Measurements from ENCODE around the gene OR2F2. TPM values are rescaled to one million over a fixed set of nuclear protein-coding genes. Genes with fewer than 3 reads are reported as not detected.

The OR2F2 gene
- total and polyA plus RNA-seq, 5 donors from 2014 or later, result not detected

GRCh38 chr7:143973870-143974416 is 38.9 kb downstream of the OR2F2 start:
- no peaks in the 10 kb centered on the region for H3K36me3 ChIP-seq (ENCODE audit: control insufficient read depth, insufficient read depth, low read length)
- Mint-ChIP-seq H3K27ac (no peak overlapping the region), H3K36me3 (no peaks in the 10 kb centered on the region), H3K4me3 (no peak overlapping the region), H3K9me3 (peaks cover 0 to 3% (median 0%) of the 10 kb centered on the region in 7 donors), H3K27me3 (peaks cover 16% of the 10 kb centered on the region), H3K4me1 (no peaks in the 10 kb centered on the region)
- H3K27ac ChIP-seq (ENCODE audit: insufficient read depth, low read length, poor library complexity, severe bottlenecking), result no peak overlapping the region
- no peaks in the 10 kb centered on the region for H3K9me3 ChIP-seq (ENCODE audit: control insufficient read depth in 2 of 2, low read length in 2 of 2)
- peaks cover 3% of the 10 kb centered on the region for H3K4me1 ChIP-seq (ENCODE audit: control insufficient read depth, insufficient read depth, low read length, poor library complexity, severe bottlenecking)
- ATAC-seq (ENCODE audit: low read depth in 2 of 2) (no peak), DNase-seq (no peak)
- H3K27me3 ChIP-seq (ENCODE audit: control insufficient read depth, insufficient read depth, low read length), result peaks cover 8% of the 10 kb centered on the region
- H3K4me3 ChIP-seq (ENCODE audit: low read depth, low read length), result no peak overlapping the region

- ATAC-seq (ENCODE audit: low read depth in 2 of 2) (no peak), DNase-seq (no peak)
- no peaks in the 10 kb centered on the region for H3K4me1 Mint-ChIP-seq
- peaks cover 16% of the 10 kb centered on the region for H3K27me3 Mint-ChIP-seq
- H3K9me3 ChIP-seq (ENCODE audit: control insufficient read depth in 2 of 2, low read length in 2 of 2), result no peaks in the 10 kb centered on the region
- H3K27ac ChIP-seq (ENCODE audit: insufficient read depth, low read length, poor library complexity, severe bottlenecking), result no peak overlapping the region
- H3K36me3 Mint-ChIP-seq, result no peaks in the 10 kb centered on the region
- H3K9me3 Mint-ChIP-seq, result peaks cover 0 to 3% (median 0%) of the 10 kb centered on the region in 7 donors
- no peaks in the 10 kb centered on the region for H3K36me3 ChIP-seq (ENCODE audit: control insufficient read depth, insufficient read depth, low read length)
- H3K27me3 ChIP-seq (ENCODE audit: control insufficient read depth, insufficient read depth, low read length), result peaks cover 8% of the 10 kb centered on the region
- H3K4me1 ChIP-seq (ENCODE audit: control insufficient read depth, insufficient read depth, low read length, poor library complexity, severe bottlenecking), result peaks cover 3% of the 10 kb centered on the region
- H3K4me3 ChIP-seq (ENCODE audit: low read depth, low read length), result no peak overlapping the region
- no peak overlapping the region for H3K27ac Mint-ChIP-seq
- H3K4me3 Mint-ChIP-seq, result no peak overlapping the region
These were observed 39.4 kb downstream of the OR2F2 start for GRCh38 chr7:143974459-143974858.

- H3K36me3 Mint-ChIP-seq, result no peaks in the 10 kb centered on the region
- Histone ChIP-seq H3K4me3 (ENCODE audit: low read depth, low read length) (no peak overlapping the region), H3K27ac (ENCODE audit: insufficient read depth, low read length, poor library complexity, severe bottlenecking) (no peak overlapping the region), H3K27me3 (ENCODE audit: control insufficient read depth, insufficient read depth, low read length) (peaks cover 8% of the 10 kb centered on the region), H3K4me1 (ENCODE audit: control insufficient read depth, insufficient read depth, low read length, poor library complexity, severe bottlenecking) (peaks cover 3% of the 10 kb centered on the region), H3K9me3 (ENCODE audit: control insufficient read depth in 2 of 2, low read length in 2 of 2) (no peaks in the 10 kb centered on the region), H3K36me3 (ENCODE audit: control insufficient read depth, insufficient read depth, low read length) (no peaks in the 10 kb centered on the region)
- ATAC-seq (ENCODE audit: low read depth in 2 of 2), result no peak
- H3K9me3 Mint-ChIP-seq, result peaks cover 0 to 3% (median 0%) of the 10 kb centered on the region in 7 donors
- H3K4me1 Mint-ChIP-seq, result no peaks in the 10 kb centered on the region
- DNase-seq, result no peak
- no peak overlapping the region for H3K27ac Mint-ChIP-seq
- peaks cover 16% of the 10 kb centered on the region for H3K27me3 Mint-ChIP-seq
- H3K4me3 Mint-ChIP-seq, result no peak overlapping the region
These were observed 40.6 kb downstream of the OR2F2 start for GRCh38 chr7:143975617-143976016.

- no peaks in the 10 kb centered on the region for H3K27me3 Mint-ChIP-seq
These were observed 43.6 kb downstream of the OR2F2 start for GRCh38 chr7:143978585-143978984.

GRCh38 chr7:143979359-143979758 is 44.3 kb downstream of the OR2F2 start:
- DNase-seq (no peak), ATAC-seq (ENCODE audit: low read depth in 2 of 2) (no peak)
- Histone ChIP-seq H3K27ac (ENCODE audit: insufficient read depth, low read length, poor library complexity, severe bottlenecking) (no peak overlapping the region), H3K4me1 (ENCODE audit: control insufficient read depth, insufficient read depth, low read length, poor library complexity, severe bottlenecking) (no peaks in the 10 kb centered on the region), H3K36me3 (ENCODE audit: control insufficient read depth, insufficient read depth, low read length) (no peaks in the 10 kb centered on the region), H3K27me3 (ENCODE audit: control insufficient read depth, insufficient read depth, low read length) (peaks cover 8% of the 10 kb centered on the region), H3K9me3 (ENCODE audit: control insufficient read depth in 2 of 2, low read length in 2 of 2) (no peaks in the 10 kb centered on the region), H3K4me3 (ENCODE audit: low read depth, low read length) (no peak overlapping the region)
- Mint-ChIP-seq H3K9me3 (peaks cover 0 to 3% (median 0%) of the 10 kb centered on the region in 7 donors), H3K4me3 (no peak overlapping the region), H3K4me1 (no peaks in the 10 kb centered on the region), H3K36me3 (no peaks in the 10 kb centered on the region), H3K27ac (no peak overlapping the region), H3K27me3 (peaks cover 4% of the 10 kb centered on the region)

More at GRCh38 chr7:143978585-143978984, 43.6 kb downstream of the OR2F2 start:
- no peak overlapping the region for H3K4me3 Mint-ChIP-seq
- peaks cover 8% of the 10 kb centered on the region for H3K27me3 ChIP-seq (ENCODE audit: control insufficient read depth, insufficient read depth, low read length)
- H3K27ac ChIP-seq (ENCODE audit: insufficient read depth, low read length, poor library complexity, severe bottlenecking), result no peak overlapping the region
- no peak overlapping the region for H3K4me3 ChIP-seq (ENCODE audit: low read depth, low read length)
- no peaks in the 10 kb centered on the region for H3K9me3 ChIP-seq (ENCODE audit: control insufficient read depth in 2 of 2, low read length in 2 of 2)
- no peaks in the 10 kb centered on the region for H3K36me3 ChIP-seq (ENCODE audit: control insufficient read depth, insufficient read depth, low read length)
- DNase-seq (no peak), ATAC-seq (ENCODE audit: low read depth in 2 of 2) (no peak)
- peaks cover 3% of the 10 kb centered on the region for H3K4me1 ChIP-seq (ENCODE audit: control insufficient read depth, insufficient read depth, low read length, poor library complexity, severe bottlenecking)
- no peaks in the 10 kb centered on the region for H3K4me1 Mint-ChIP-seq
- H3K27ac Mint-ChIP-seq, result no peak overlapping the region
- no peaks in the 10 kb centered on the region for H3K36me3 Mint-ChIP-seq
- peaks cover 0 to 3% (median 0%) of the 10 kb centered on the region in 7 donors for H3K9me3 Mint-ChIP-seq

- no peak overlapping the region for H3K4me3 Mint-ChIP-seq
- no peaks in the 10 kb centered on the region for H3K9me3 ChIP-seq (ENCODE audit: control insufficient read depth in 2 of 2, low read length in 2 of 2)
- no peak overlapping the region for H3K4me3 ChIP-seq (ENCODE audit: low read depth, low read length)
- ATAC-seq (ENCODE audit: low read depth in 2 of 2) (no peak), DNase-seq (no peak)
- H3K4me1 Mint-ChIP-seq, result no peaks in the 10 kb centered on the region
- no peaks in the 10 kb centered on the region for H3K36me3 ChIP-seq (ENCODE audit: control insufficient read depth, insufficient read depth, low read length)
- H3K27me3 ChIP-seq (ENCODE audit: control insufficient read depth, insufficient read depth, low read length), result peaks cover 8% of the 10 kb centered on the region
- no peaks in the 10 kb centered on the region for H3K36me3 Mint-ChIP-seq
- H3K4me1 ChIP-seq (ENCODE audit: control insufficient read depth, insufficient read depth, low read length, poor library complexity, severe bottlenecking), result no peaks in the 10 kb centered on the region
- H3K27me3 Mint-ChIP-seq, result peaks cover 4% of the 10 kb centered on the region
- H3K27ac ChIP-seq (ENCODE audit: insufficient read depth, low read length, poor library complexity, severe bottlenecking), result no peak overlapping the region
- H3K27ac Mint-ChIP-seq, result no peak overlapping the region
- H3K9me3 Mint-ChIP-seq, result peaks cover 0 to 3% (median 0%) of the 10 kb centered on the region in 7 donors
These were observed 45.0 kb downstream of the OR2F2 start for GRCh38 chr7:143979998-143980397.

GRCh38 chr7:143980746-143981510 is 45.9 kb downstream of the OR2F2 start:
- H3K9me3 ChIP-seq (ENCODE audit: control insufficient read depth in 2 of 2, low read length in 2 of 2), result no peaks in the 10 kb centered on the region
- no peaks in the 10 kb centered on the region for H3K36me3 ChIP-seq (ENCODE audit: control insufficient read depth, insufficient read depth, low read length)
- H3K27me3 ChIP-seq (ENCODE audit: control insufficient read depth, insufficient read depth, low read length), result peaks cover 6% of the 10 kb centered on the region
- peaks cover 0 to 3% (median 0%) of the 10 kb centered on the region in 7 donors for H3K9me3 Mint-ChIP-seq
- H3K27ac Mint-ChIP-seq, result no peak overlapping the region
- peaks cover 4% of the 10 kb centered on the region for H3K27me3 Mint-ChIP-seq
- no peaks in the 10 kb centered on the region for H3K4me1 ChIP-seq (ENCODE audit: control insufficient read depth, insufficient read depth, low read length, poor library complexity, severe bottlenecking)
- H3K27ac ChIP-seq (ENCODE audit: insufficient read depth, low read length, poor library complexity, severe bottlenecking), result no peak overlapping the region
- no peaks in the 10 kb centered on the region for H3K36me3 Mint-ChIP-seq
- H3K4me3 Mint-ChIP-seq, result peak overlapping the region in 1 of 4 donors; percentile 34
- no peak overlapping the region for H3K4me3 ChIP-seq (ENCODE audit: low read depth, low read length)
- DNase-seq (no peak), ATAC-seq (ENCODE audit: low read depth in 2 of 2) (no peak)
- no peaks in the 10 kb centered on the region for H3K4me1 Mint-ChIP-seq

GRCh38 chr7:143983960-143984359 is 48.9 kb downstream of the OR2F2 start:
- Histone ChIP-seq H3K9me3 (ENCODE audit: control insufficient read depth in 2 of 2, low read length in 2 of 2) (no peaks in the 10 kb centered on the region), H3K4me1 (ENCODE audit: control insufficient read depth, insufficient read depth, low read length, poor library complexity, severe bottlenecking) (no peaks in the 10 kb centered on the region), H3K27me3 (ENCODE audit: control insufficient read depth, insufficient read depth, low read length) (no peaks in the 10 kb centered on the region), H3K27ac (ENCODE audit: insufficient read depth, low read length, poor library complexity, severe bottlenecking) (no peak overlapping the region), H3K36me3 (ENCODE audit: control insufficient read depth, insufficient read depth, low read length) (no peaks in the 10 kb centered on the region), H3K4me3 (ENCODE audit: low read depth, low read length) (no peak overlapping the region)
- H3K27ac Mint-ChIP-seq, result no peak overlapping the region
- H3K9me3 Mint-ChIP-seq, result peaks cover 0 to 3% (median 0%) of the 10 kb centered on the region in 7 donors
- no peaks in the 10 kb centered on the region for H3K36me3 Mint-ChIP-seq
- DNase-seq (no peak), ATAC-seq (ENCODE audit: low read depth in 2 of 2) (no peak)
- H3K4me1 Mint-ChIP-seq, result peaks cover 0 to 5% (median 2%) of the 10 kb centered on the region in 4 donors
- H3K27me3 Mint-ChIP-seq, result peaks cover 8% of the 10 kb centered on the region
- H3K4me3 Mint-ChIP-seq, result no peak overlapping the region
